Liver (tissue), 9 donors: Measurements from ENCODE around the gene ZG16B. TPM values are rescaled to one million over a fixed set of nuclear protein-coding genes. Genes with fewer than 3 reads are reported as not detected.

Experiments
- DNase-seq: peaks from one replicate; pipeline ENCODE4 v3.0.0-alpha.2; 2017; ENCODE audit warnings: low spot score
- H3K27ac ChIP-seq, 2 donors: one replicate each; pipeline ENCODE4 v1.7.0; 2013; ENCODE audit warnings: inconsistent platforms in 2 of 2, low read length in 2 of 2, control low read depth in 1 of 2, low read depth in 1 of 2, mild to moderate bottlenecking in 1 of 2
- H3K27me3 ChIP-seq, 4 donors: one replicate each; pipeline versions ENCODE4 v1.6.1 to v1.7.0; 2013; ENCODE audit warnings: low read length in 3 of 4, inconsistent platforms in 1 of 4, mild to moderate bottlenecking in 1 of 4, moderate library complexity in 1 of 4; ENCODE audit not compliant: control insufficient read depth in 4 of 4, insufficient read depth in 4 of 4
- H3K36me3 ChIP-seq, 4 donors: one replicate each; pipeline versions ENCODE4 v1.6.1 to v1.7.0; 2013; ENCODE audit warnings: low read length in 3 of 4, mild to moderate bottlenecking in 3 of 4, low read depth in 1 of 4, moderate library complexity in 1 of 4; ENCODE audit not compliant: control insufficient read depth in 4 of 4, insufficient read depth in 3 of 4
- H3K4me1 ChIP-seq, 4 donors: one replicate each; pipeline versions ENCODE4 v1.6.1 to v1.7.0; 2013; ENCODE audit warnings: low read length in 3 of 4, mild to moderate bottlenecking in 3 of 4, moderate library complexity in 1 of 4; ENCODE audit not compliant: control insufficient read depth in 4 of 4, insufficient read depth in 4 of 4
- H3K4me3 ChIP-seq, 3 donors: one replicate each; pipeline versions ENCODE4 v1.6.1 to v1.7.0; 2013; ENCODE audit warnings: low read length in 3 of 3, control low read depth in 1 of 3, low read depth in 1 of 3, mild to moderate bottlenecking in 1 of 3
- H3K9ac ChIP-seq, 2 donors: one replicate each; pipeline ENCODE4 v1.7.0; 2013; ENCODE audit warnings: low read length in 2 of 2, mild to moderate bottlenecking in 2 of 2, moderate library complexity in 2 of 2, control low read depth in 1 of 2, low read depth in 1 of 2
- H3K9me3 ChIP-seq, 4 donors: one replicate each; pipeline versions ENCODE4 v1.6.1 to v1.7.0; 2013; ENCODE audit warnings: low read length in 3 of 4; ENCODE audit not compliant: control insufficient read depth in 4 of 4
- CTCF ChIP-seq: fragments of 150-350 bp; IDR thresholded peaks from 2 replicates; pipeline ENCODE4 v1.5.1; 2017; ENCODE audit warnings: improper control_type of control experiment, low read depth, low read length; ENCODE audit not compliant: missing input control
- FOXA2 ChIP-seq: IDR thresholded peaks from 2 replicates; pipeline ENCODE4 v1.6.1; 2016; ENCODE audit warnings: antibody characterized with exemption
- HNF4G ChIP-seq: IDR thresholded peaks from 2 replicates; pipeline ENCODE4 v1.6.1; 2016; ENCODE audit warnings: antibody characterized with exemption
- JUND ChIP-seq, 2 donors: IDR thresholded peaks; 2 replicates each; pipeline ENCODE4 v1.6.1; 2016; ENCODE audit warnings: antibody characterized with exemption in 2 of 2
- RAD21 ChIP-seq, 2 donors: IDR thresholded peaks; 2 replicates each; pipeline ENCODE4 v1.6.1; 2016; ENCODE audit warnings: antibody characterized with exemption in 2 of 2, mild to moderate bottlenecking in 2 of 2
- RXRA ChIP-seq, 2 donors: IDR thresholded peaks; 2 replicates each; pipeline ENCODE4 v1.6.1; 2017 to 2018; ENCODE audit warnings: antibody characterized with exemption in 2 of 2, mild to moderate bottlenecking in 1 of 2
- TAF1 ChIP-seq: conservative IDR thresholded peaks from 2 replicates; pipeline ENCODE4 v1.6.1; 2016; ENCODE audit warnings: antibody characterized with exemption, mild to moderate bottlenecking
- YY1 ChIP-seq: IDR thresholded peaks from 2 replicates; pipeline ENCODE4 v1.6.1; 2016; ENCODE audit warnings: antibody characterized with exemption, mild to moderate bottlenecking
- WGBS: extraction: QIAGEN DNeasy Blood & Tissue Kit; methylation state at CpG from one replicate; pipeline ENCODE4 v1.1.7; 2013; 5-methylcytosine and 5-hydroxymethylcytosine counted together
- polyA plus RNA-seq, 2 donors: library from polyadenylated mRNA; stranded (reverse) in 1 of 2; unstranded in 1 of 2; fragments of 200-250 nt in 1 of 2; fragments of >200 nt in 1 of 2; fragmentation: Nextera tagmentation in 1 of 2; extraction: Ambion mirVana in 1 of 2; gene quantifications; one replicate each; pipeline versions ENCODE4 v1.2.1 to v1.2.3, GENCODE V29; 2013 to 2015
- total RNA-seq, 2 donors: library from RNA; depleted of rRNA; stranded (reverse); fragments of >200 nt; gene quantifications; one replicate each; pipeline ENCODE4 v1.2.3, GENCODE V29; 2014
- TF ChIP-seq, protein P1 (sequence below): IDR thresholded peaks from 2 replicates; pipeline ENCODE4 v1.6.1; 2016; ENCODE audit warnings: antibody characterized with exemption
- TF ChIP-seq, protein P2 (sequence below): IDR thresholded peaks from 2 replicates; pipeline ENCODE4 v1.6.1; 2016; ENCODE audit warnings: antibody characterized with exemption
- TF ChIP-seq, protein P3 (sequence below): IDR thresholded peaks from 2 replicates; pipeline ENCODE4 v1.6.1; 2016; ENCODE audit warnings: antibody characterized with exemption
- donor health status: healthy.
- donor health status: healthy.
- donor health status: healthy.
- donor health status: healthy.
- donor health status: healthy.

Gene ZG16B
- total and polyA plus RNA-seq, 4 donors, result 0.24 to 0.79 (median 0.43) TPM

- no peak for DNase-seq
- Histone ChIP-seq H3K4me1 (peaks cover 0 to 5% (median under 1%) of the 10 kb centered on the region in 4 donors), H3K36me3 (no peaks in the 10 kb centered on the region), H3K9me3 (peaks cover 0 to 14% (median under 1%) of the 10 kb centered on the region in 4 donors), H3K4me3 (no peak overlapping the region), H3K27ac (no peak overlapping the region), H3K9ac (no peak overlapping the region), H3K27me3 (peaks cover 0 to 2% (median 0%) of the 10 kb centered on the region in 4 donors)
- TF ChIP-seq CTCF (no peak), FOXA2 (no peak), RAD21 (IDR thresholded peaks at IDR 0.05) (no peak)
- WGBS, result 88% methylated on average over 14 of the region's 14 CpGs
Measured at GRCh38 chr16:2856061-2856670, 26.1 kb downstream of the ZG16B start.

GRCh38 chr16:2856686-2857450, 26.8 kb downstream of the ZG16B start:
- H3K27ac ChIP-seq, result no peak overlapping the region
- peaks cover 0 to 5% (median under 1%) of the 10 kb centered on the region in 4 donors for H3K4me1 ChIP-seq
- WGBS, result 76% methylated on average over 24 of the region's 24 CpGs
- DNase-seq, result no peak
- peaks cover 0 to 2% (median 0%) of the 10 kb centered on the region in 4 donors for H3K27me3 ChIP-seq
- no peak overlapping the region for H3K9ac ChIP-seq
- H3K9me3 ChIP-seq, result peaks cover 0 to 15% (median under 1%) of the 10 kb centered on the region in 4 donors
- no peak overlapping the region for H3K4me3 ChIP-seq
- TF ChIP-seq RXRA (IDR thresholded peaks at IDR 0.05), result no peak
- TF ChIP-seq, protein P1, sequence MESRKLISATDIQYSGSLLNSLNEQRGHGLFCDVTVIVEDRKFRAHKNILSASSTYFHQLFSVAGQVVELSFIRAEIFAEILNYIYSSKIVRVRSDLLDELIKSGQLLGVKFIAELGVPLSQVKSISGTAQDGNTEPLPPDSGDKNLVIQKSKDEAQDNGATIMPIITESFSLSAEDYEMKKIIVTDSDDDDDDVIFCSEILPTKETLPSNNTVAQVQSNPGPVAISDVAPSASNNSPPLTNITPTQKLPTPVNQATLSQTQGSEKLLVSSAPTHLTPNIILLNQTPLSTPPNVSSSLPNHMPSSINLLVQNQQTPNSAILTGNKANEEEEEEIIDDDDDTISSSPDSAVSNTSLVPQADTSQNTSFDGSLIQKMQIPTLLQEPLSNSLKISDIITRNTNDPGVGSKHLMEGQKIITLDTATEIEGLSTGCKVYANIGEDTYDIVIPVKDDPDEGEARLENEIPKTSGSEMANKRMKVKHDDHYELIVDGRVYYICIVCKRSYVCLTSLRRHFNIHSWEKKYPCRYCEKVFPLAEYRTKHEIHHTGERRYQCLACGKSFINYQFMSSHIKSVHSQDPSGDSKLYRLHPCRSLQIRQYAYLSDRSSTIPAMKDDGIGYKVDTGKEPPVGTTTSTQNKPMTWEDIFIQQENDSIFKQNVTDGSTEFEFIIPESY, result no peak
- no peak for TF ChIP-seq TAF1
- TF ChIP-seq JUND (IDR thresholded peaks at IDR 0.05), result no peak
- TF ChIP-seq YY1, result no peak
- TF ChIP-seq CTCF, result no peak
- TF ChIP-seq, protein P2, sequence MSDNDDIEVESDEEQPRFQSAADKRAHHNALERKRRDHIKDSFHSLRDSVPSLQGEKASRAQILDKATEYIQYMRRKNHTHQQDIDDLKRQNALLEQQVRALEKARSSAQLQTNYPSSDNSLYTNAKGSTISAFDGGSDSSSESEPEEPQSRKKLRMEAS, result no peak
- TF ChIP-seq, protein P3, sequence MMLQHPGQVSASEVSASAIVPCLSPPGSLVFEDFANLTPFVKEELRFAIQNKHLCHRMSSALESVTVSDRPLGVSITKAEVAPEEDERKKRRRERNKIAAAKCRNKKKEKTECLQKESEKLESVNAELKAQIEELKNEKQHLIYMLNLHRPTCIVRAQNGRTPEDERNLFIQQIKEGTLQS, result no peak
- TF ChIP-seq HNF4G, result no peak
- no peaks in the 10 kb centered on the region for H3K36me3 ChIP-seq
